ENCODE data around the gene SPG7.

GRCh38 chr16:89478576-89479221 is 29.5 kb upstream of the SPG7 start:
- TF ChIP-seq, protein P1, sequence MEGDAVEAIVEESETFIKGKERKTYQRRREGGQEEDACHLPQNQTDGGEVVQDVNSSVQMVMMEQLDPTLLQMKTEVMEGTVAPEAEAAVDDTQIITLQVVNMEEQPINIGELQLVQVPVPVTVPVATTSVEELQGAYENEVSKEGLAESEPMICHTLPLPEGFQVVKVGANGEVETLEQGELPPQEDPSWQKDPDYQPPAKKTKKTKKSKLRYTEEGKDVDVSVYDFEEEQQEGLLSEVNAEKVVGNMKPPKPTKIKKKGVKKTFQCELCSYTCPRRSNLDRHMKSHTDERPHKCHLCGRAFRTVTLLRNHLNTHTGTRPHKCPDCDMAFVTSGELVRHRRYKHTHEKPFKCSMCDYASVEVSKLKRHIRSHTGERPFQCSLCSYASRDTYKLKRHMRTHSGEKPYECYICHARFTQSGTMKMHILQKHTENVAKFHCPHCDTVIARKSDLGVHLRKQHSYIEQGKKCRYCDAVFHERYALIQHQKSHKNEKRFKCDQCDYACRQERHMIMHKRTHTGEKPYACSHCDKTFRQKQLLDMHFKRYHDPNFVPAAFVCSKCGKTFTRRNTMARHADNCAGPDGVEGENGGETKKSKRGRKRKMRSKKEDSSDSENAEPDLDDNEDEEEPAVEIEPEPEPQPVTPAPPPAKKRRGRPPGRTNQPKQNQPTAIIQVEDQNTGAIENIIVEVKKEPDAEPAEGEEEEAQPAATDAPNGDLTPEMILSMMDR (IDR thresholded peaks at IDR 0.05): no peak
- TF ChIP-seq POLR2AphosphoS5 (IDR thresholded peaks at IDR 0.05): no peak
- TF ChIP-seq EP300 (IDR thresholded peaks at IDR 0.05): no peak
